Liver (tissue), 9 donors: Measurements from ENCODE around the gene PALLD. TPM values are rescaled to one million over a fixed set of nuclear protein-coding genes. Genes with fewer than 3 reads are reported as not detected.

Experiments
- DNase-seq: peaks from one replicate; pipeline ENCODE4 v3.0.0-alpha.2; 2017; ENCODE audit warnings: low spot score
- H3K27ac ChIP-seq, 2 donors: one replicate each; pipeline ENCODE4 v1.7.0; 2013; ENCODE audit warnings: inconsistent platforms in 2 of 2, low read length in 2 of 2, control low read depth in 1 of 2, low read depth in 1 of 2, mild to moderate bottlenecking in 1 of 2
- H3K27me3 ChIP-seq, 4 donors: one replicate each; pipeline versions ENCODE4 v1.6.1 to v1.7.0; 2013; ENCODE audit warnings: low read length in 3 of 4, inconsistent platforms in 1 of 4, mild to moderate bottlenecking in 1 of 4, moderate library complexity in 1 of 4; ENCODE audit not compliant: control insufficient read depth in 4 of 4, insufficient read depth in 4 of 4
- H3K36me3 ChIP-seq, 4 donors: one replicate each; pipeline versions ENCODE4 v1.6.1 to v1.7.0; 2013; ENCODE audit warnings: low read length in 3 of 4, mild to moderate bottlenecking in 3 of 4, low read depth in 1 of 4, moderate library complexity in 1 of 4; ENCODE audit not compliant: control insufficient read depth in 4 of 4, insufficient read depth in 3 of 4
- H3K4me1 ChIP-seq, 4 donors: one replicate each; pipeline versions ENCODE4 v1.6.1 to v1.7.0; 2013; ENCODE audit warnings: low read length in 3 of 4, mild to moderate bottlenecking in 3 of 4, moderate library complexity in 1 of 4; ENCODE audit not compliant: control insufficient read depth in 4 of 4, insufficient read depth in 4 of 4
- H3K4me3 ChIP-seq, 3 donors: one replicate each; pipeline versions ENCODE4 v1.6.1 to v1.7.0; 2013; ENCODE audit warnings: low read length in 3 of 3, control low read depth in 1 of 3, low read depth in 1 of 3, mild to moderate bottlenecking in 1 of 3
- H3K9ac ChIP-seq, 2 donors: one replicate each; pipeline ENCODE4 v1.7.0; 2013; ENCODE audit warnings: low read length in 2 of 2, mild to moderate bottlenecking in 2 of 2, moderate library complexity in 2 of 2, control low read depth in 1 of 2, low read depth in 1 of 2
- H3K9me3 ChIP-seq, 4 donors: one replicate each; pipeline versions ENCODE4 v1.6.1 to v1.7.0; 2013; ENCODE audit warnings: low read length in 3 of 4; ENCODE audit not compliant: control insufficient read depth in 4 of 4
- EGR1 ChIP-seq, 2 donors: IDR thresholded peaks; 2 replicates each; pipeline ENCODE4 v1.6.1; 2016 to 2018; ENCODE audit warnings: antibody characterized with exemption in 2 of 2, low read depth in 2 of 2
- FOXA1 ChIP-seq: IDR thresholded peaks from 2 replicates; pipeline ENCODE4 v1.6.1; 2016; ENCODE audit warnings: antibody characterized with exemption
- GABPA ChIP-seq, 2 donors: IDR thresholded peaks in 1 of 2; conservative IDR thresholded peaks in 1 of 2; 2 replicates each; pipeline ENCODE4 v1.6.1; 2016; ENCODE audit warnings: antibody characterized with exemption in 2 of 2, mild to moderate bottlenecking in 1 of 2, moderate library complexity in 1 of 2
- HNF4A ChIP-seq, 2 donors: conservative IDR thresholded peaks; 2 replicates each; pipeline ENCODE4 v1.6.1; 2016; ENCODE audit warnings: antibody characterized with exemption in 2 of 2, mild to moderate bottlenecking in 2 of 2
- HNF4G ChIP-seq: IDR thresholded peaks from 2 replicates; pipeline ENCODE4 v1.6.1; 2016; ENCODE audit warnings: antibody characterized with exemption
- JUND ChIP-seq, 2 donors: IDR thresholded peaks; 2 replicates each; pipeline ENCODE4 v1.6.1; 2016; ENCODE audit warnings: antibody characterized with exemption in 2 of 2
- NR2F2 ChIP-seq: IDR thresholded peaks from 2 replicates; pipeline ENCODE4 v1.6.1; 2016; ENCODE audit warnings: antibody characterized with exemption
- RAD21 ChIP-seq, 2 donors: IDR thresholded peaks; 2 replicates each; pipeline ENCODE4 v1.6.1; 2016; ENCODE audit warnings: antibody characterized with exemption in 2 of 2, mild to moderate bottlenecking in 2 of 2
- RXRA ChIP-seq, 2 donors: IDR thresholded peaks; 2 replicates each; pipeline ENCODE4 v1.6.1; 2017 to 2018; ENCODE audit warnings: antibody characterized with exemption in 2 of 2, mild to moderate bottlenecking in 1 of 2
- SP1 ChIP-seq: IDR thresholded peaks from 2 replicates; pipeline ENCODE4 v1.6.1; 2018; ENCODE audit warnings: antibody characterized with exemption, mild to moderate bottlenecking
- TAF1 ChIP-seq: conservative IDR thresholded peaks from 2 replicates; pipeline ENCODE4 v1.6.1; 2016; ENCODE audit warnings: antibody characterized with exemption, mild to moderate bottlenecking
- YY1 ChIP-seq: IDR thresholded peaks from 2 replicates; pipeline ENCODE4 v1.6.1; 2016; ENCODE audit warnings: antibody characterized with exemption, mild to moderate bottlenecking
- WGBS: extraction: QIAGEN DNeasy Blood & Tissue Kit; methylation state at CpG from one replicate; pipeline ENCODE4 v1.1.7; 2013; 5-methylcytosine and 5-hydroxymethylcytosine counted together
- polyA plus RNA-seq, 2 donors: library from polyadenylated mRNA; stranded (reverse) in 1 of 2; unstranded in 1 of 2; fragments of 200-250 nt in 1 of 2; fragments of >200 nt in 1 of 2; fragmentation: Nextera tagmentation in 1 of 2; extraction: Ambion mirVana in 1 of 2; gene quantifications; one replicate each; pipeline versions ENCODE4 v1.2.1 to v1.2.3, GENCODE V29; 2013 to 2015
- total RNA-seq, 2 donors: library from RNA; depleted of rRNA; stranded (reverse); fragments of >200 nt; gene quantifications; one replicate each; pipeline ENCODE4 v1.2.3, GENCODE V29; 2014
- TF ChIP-seq, protein P1 (sequence below): fragments of 150-350 bp; IDR thresholded peaks from 2 replicates; pipeline ENCODE4 v1.5.1; 2017; ENCODE audit warnings: improper control_type of control experiment, low read depth, low read length; ENCODE audit not compliant: missing input control
- TF ChIP-seq, protein P2 (sequence below): IDR thresholded peaks from 2 replicates; pipeline ENCODE4 v1.6.1; 2016; ENCODE audit warnings: antibody characterized with exemption
- TF ChIP-seq, protein P3 (sequence below): IDR thresholded peaks from 2 replicates; pipeline ENCODE4 v1.6.1; 2016; ENCODE audit warnings: antibody characterized with exemption
- TF ChIP-seq, protein P4 (sequence below): IDR thresholded peaks from 2 replicates; pipeline ENCODE4 v1.6.1; 2016; ENCODE audit warnings: antibody characterized with exemption, mild to moderate bottlenecking
- donor health status: healthy.
- donor health status: healthy.
- donor health status: healthy.
- donor health status: healthy.
- donor health status: healthy.

PALLD gene
- total and polyA plus RNA-seq, 4 donors: 9.0 to 26.3 (median 14.7) TPM

DNA sequence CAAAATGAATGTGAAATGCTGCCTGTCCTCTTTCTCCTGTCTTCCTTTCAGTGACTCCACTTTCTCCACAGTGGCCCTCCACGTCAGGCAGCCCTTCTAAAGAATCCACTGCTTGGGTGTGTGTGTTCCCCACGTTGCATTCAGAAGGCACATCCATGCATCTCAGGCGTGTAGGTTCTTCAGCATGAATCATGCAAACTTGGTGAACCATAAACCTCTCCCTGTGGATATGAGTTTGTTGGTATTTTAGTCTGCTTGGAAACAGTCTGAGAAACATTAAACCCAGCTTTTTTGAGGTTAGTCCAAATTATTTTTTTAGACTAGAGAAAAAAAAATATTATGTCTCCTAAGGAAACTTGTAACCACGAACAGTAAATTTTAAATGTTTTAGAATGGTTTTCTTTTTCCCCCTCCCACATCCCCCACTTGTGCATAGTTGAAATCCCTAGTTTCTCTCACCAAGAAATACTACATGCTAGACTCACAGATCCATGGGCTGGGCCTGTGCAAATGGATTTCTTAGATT is 261.6 kb downstream of the PALLD start (continued):
- TF ChIP-seq RAD21 (IDR thresholded peaks at IDR 0.05): no peak
- TF ChIP-seq, protein P1, sequence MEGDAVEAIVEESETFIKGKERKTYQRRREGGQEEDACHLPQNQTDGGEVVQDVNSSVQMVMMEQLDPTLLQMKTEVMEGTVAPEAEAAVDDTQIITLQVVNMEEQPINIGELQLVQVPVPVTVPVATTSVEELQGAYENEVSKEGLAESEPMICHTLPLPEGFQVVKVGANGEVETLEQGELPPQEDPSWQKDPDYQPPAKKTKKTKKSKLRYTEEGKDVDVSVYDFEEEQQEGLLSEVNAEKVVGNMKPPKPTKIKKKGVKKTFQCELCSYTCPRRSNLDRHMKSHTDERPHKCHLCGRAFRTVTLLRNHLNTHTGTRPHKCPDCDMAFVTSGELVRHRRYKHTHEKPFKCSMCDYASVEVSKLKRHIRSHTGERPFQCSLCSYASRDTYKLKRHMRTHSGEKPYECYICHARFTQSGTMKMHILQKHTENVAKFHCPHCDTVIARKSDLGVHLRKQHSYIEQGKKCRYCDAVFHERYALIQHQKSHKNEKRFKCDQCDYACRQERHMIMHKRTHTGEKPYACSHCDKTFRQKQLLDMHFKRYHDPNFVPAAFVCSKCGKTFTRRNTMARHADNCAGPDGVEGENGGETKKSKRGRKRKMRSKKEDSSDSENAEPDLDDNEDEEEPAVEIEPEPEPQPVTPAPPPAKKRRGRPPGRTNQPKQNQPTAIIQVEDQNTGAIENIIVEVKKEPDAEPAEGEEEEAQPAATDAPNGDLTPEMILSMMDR: no peak
- no peak for TF ChIP-seq NR2F2
- no peak for TF ChIP-seq TAF1
- TF ChIP-seq SP1: no peak
- TF ChIP-seq RXRA (IDR thresholded peaks at IDR 0.05): no peak

GRCh38 chr4:168759321-168759720 is 262.5 kb downstream of the PALLD start:
- DNase-seq: no peak
- TF ChIP-seq RAD21 (IDR thresholded peaks at IDR 0.05): no peak
- TF ChIP-seq, protein P2, sequence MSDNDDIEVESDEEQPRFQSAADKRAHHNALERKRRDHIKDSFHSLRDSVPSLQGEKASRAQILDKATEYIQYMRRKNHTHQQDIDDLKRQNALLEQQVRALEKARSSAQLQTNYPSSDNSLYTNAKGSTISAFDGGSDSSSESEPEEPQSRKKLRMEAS: no peak
- TF ChIP-seq YY1: no peak
- TF ChIP-seq GABPA (IDR thresholded peaks at IDR 0.05 in 1 of 2, conservative IDR thresholded peaks at IDR 0.05 in 1 of 2): no peak
- TF ChIP-seq HNF4G: no peak
- TF ChIP-seq RXRA (IDR thresholded peaks at IDR 0.05): no peak
- TF ChIP-seq FOXA1: no peak
- TF ChIP-seq, protein P3, sequence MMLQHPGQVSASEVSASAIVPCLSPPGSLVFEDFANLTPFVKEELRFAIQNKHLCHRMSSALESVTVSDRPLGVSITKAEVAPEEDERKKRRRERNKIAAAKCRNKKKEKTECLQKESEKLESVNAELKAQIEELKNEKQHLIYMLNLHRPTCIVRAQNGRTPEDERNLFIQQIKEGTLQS: no peak
- no peak for TF ChIP-seq TAF1
- TF ChIP-seq JUND (IDR thresholded peaks at IDR 0.05): no peak
- no peak for TF ChIP-seq HNF4A (conservative IDR thresholded peaks at IDR 0.05)
- TF ChIP-seq EGR1 (IDR thresholded peaks at IDR 0.05; ENCODE audit: low read depth in 2 of 2): no peak
- TF ChIP-seq, protein P1: no peak
- TF ChIP-seq NR2F2: no peak
- TF ChIP-seq, protein P4, sequence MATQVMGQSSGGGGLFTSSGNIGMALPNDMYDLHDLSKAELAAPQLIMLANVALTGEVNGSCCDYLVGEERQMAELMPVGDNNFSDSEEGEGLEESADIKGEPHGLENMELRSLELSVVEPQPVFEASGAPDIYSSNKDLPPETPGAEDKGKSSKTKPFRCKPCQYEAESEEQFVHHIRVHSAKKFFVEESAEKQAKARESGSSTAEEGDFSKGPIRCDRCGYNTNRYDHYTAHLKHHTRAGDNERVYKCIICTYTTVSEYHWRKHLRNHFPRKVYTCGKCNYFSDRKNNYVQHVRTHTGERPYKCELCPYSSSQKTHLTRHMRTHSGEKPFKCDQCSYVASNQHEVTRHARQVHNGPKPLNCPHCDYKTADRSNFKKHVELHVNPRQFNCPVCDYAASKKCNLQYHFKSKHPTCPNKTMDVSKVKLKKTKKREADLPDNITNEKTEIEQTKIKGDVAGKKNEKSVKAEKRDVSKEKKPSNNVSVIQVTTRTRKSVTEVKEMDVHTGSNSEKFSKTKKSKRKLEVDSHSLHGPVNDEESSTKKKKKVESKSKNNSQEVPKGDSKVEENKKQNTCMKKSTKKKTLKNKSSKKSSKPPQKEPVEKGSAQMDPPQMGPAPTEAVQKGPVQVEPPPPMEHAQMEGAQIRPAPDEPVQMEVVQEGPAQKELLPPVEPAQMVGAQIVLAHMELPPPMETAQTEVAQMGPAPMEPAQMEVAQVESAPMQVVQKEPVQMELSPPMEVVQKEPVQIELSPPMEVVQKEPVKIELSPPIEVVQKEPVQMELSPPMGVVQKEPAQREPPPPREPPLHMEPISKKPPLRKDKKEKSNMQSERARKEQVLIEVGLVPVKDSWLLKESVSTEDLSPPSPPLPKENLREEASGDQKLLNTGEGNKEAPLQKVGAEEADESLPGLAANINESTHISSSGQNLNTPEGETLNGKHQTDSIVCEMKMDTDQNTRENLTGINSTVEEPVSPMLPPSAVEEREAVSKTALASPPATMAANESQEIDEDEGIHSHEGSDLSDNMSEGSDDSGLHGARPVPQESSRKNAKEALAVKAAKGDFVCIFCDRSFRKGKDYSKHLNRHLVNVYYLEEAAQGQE: no peak
- WGBS: 83% methylated on average over 1 of the region's 1 CpG

More at GRCh38 chr4:168759321-168759720, 262.5 kb downstream of the PALLD start:
- no peak overlapping the region for H3K27ac ChIP-seq
- no peaks in the 10 kb centered on the region for H3K9me3 ChIP-seq
- H3K27me3 ChIP-seq: no peaks in the 10 kb centered on the region
- H3K4me3 ChIP-seq: no peak overlapping the region
- H3K4me1 ChIP-seq: no peaks in the 10 kb centered on the region
- no peaks in the 10 kb centered on the region for H3K36me3 ChIP-seq
- no peak overlapping the region for H3K9ac ChIP-seq
